ENCODE data around the gene LAPTM5.
A peak's percentile ranks its signal among the peaks of the same experiment; 100 is the strongest.

Gene LAPTM5

GRCh38 chr1:30727824-30728223 lies 29.8 kb downstream of the LAPTM5 start:
- no peak for DNase-seq

- no peak for DNase-seq
Observed at GRCh38 chr1:30726773-30727684, 30.5 kb downstream of the LAPTM5 start.

DNA sequence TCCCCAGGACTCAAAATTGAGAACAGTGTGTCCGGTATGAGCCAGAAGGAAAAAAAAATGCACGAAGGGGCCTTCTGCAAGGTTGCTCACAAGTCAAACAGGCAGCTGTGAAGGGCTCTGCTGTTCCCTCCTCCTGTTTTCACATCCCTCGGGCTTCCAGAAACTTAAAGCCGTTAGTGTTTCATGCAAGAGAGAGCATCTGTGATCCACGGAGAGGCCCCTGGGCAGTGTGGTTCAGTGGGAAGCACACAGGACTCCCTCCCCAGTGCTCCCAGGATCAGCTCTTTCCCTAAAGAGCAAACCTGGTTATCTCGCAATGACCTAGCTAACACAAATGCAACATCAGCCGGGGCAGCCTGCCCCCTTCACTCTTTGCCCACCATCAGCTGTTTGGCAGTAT lies 31.3 kb downstream of the LAPTM5 start:
- no peak for DNase-seq

GRCh38 chr1:30725450-30726095 lies 32.0 kb downstream of the LAPTM5 start:
- DNase-seq = no peak

GRCh38 chr1:30724655-30725421 lies 32.7 kb downstream of the LAPTM5 start:
- DNase-seq = no peak

DNA sequence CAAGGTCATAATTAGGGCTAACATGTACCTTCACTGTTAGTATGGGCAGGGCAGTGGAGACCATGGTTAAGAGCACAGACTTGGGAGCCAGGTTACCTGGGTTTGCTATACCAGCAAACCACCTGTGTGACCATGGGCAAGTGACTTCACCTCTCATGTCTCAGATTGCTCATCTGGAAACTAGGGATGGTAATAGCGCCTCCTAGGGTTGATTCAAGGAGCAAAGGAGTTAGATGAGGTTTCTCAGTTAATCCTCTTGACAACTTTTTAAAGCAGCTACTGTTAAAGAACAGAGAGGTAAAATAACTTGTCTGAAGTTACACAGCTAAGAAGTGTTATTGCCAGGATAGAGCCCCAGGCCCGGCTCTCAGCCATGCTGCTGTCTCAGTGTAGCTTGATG lies 33.4 kb downstream of the LAPTM5 start:
- no peak for DNase-seq

- no peak for DNase-seq
Observed at GRCh38 chr1:30723331-30723755, 34.2 kb downstream of the LAPTM5 start, which contains the start of gene MATN1. Gene MATN1, minus strand, starts transcription at chr1:30723585. Its CDS starts 34 bp downstream, at chr1:30723551.

DNA sequence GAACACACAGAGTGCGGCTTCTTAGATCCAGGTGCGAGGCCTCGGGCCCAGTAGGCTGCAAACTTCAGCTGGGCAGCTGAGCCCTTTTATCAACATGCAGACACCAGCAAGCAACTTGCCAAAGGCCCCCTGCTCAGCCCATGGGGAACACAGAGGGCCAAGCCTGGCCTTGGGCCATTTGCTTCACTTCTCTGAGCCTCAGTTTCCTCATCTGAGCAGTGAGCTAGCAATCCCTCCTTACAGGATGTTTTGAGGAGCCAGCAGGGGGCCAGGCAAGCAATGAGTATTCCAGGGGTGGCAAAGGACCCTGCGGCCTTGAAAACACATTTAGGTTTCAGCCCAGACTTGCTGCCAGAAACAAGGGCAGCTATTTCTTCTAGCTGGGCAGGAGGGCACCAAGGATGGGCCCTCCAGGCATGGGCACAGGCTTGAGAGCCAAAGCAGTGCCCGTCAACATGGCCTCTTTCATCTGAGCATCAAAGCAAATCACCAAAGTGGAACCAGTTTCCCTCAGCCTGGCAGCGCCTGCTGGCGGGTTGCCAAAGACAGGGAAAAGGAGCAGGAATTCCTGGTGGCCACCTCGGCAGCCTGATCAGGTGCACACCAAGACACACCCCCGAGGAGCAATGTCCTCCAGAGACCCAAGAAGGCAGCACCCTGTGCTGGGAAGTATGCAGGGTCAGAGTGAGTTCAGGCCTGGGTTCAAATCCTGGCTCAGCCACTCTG lies 35.6 kb downstream of the LAPTM5 start:
- no peak for DNase-seq

- DNase-seq = no peak
Observed at GRCh38 chr1:30721341-30721793, 36.2 kb downstream of the LAPTM5 start.

DNA sequence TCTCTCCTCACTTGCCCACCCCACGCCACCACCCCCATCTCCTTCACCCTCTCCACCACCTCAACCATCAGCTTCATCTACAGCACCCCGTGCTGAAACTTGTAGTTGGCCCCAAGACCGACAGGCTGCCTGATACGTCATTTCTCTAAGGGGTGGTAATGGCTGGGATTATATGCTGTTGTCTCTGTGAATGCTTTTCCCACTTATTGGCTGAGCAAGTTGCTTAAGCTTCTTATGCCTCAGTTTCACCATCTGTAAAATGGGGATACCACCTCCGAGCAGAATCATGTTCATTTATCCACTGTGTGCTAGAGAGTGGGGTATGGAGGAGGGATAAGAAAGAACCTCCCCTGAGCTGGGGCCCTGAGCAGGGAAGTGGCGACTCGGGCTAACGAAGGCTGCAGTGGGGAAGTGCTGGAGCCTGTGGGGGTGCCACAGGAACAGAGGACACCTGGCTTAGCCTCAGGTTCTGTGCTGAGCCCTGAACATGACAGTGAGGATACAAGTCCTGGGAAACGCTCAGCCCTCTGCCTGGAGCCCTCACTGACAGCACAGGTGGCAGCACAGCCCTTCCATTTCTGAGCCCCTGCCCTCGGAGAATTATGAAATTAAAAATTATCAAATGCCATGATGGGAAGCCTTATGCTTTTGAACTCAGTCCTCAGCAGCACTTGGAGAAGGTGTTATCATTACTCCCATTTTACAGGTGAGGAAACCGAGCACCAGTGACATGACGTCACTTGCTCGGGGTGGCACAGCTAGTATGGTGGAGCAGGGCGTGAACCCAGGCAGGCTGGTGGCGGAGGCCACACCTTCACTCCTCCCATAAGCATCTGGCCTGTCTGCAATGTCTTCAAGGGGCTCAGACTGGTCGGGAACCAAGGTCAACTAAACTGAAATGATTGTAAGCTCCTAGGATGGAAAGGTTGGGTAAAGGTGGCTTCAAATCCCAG lies 37.0 kb downstream of the LAPTM5 start:
- DNase-seq = no peak

DNA sequence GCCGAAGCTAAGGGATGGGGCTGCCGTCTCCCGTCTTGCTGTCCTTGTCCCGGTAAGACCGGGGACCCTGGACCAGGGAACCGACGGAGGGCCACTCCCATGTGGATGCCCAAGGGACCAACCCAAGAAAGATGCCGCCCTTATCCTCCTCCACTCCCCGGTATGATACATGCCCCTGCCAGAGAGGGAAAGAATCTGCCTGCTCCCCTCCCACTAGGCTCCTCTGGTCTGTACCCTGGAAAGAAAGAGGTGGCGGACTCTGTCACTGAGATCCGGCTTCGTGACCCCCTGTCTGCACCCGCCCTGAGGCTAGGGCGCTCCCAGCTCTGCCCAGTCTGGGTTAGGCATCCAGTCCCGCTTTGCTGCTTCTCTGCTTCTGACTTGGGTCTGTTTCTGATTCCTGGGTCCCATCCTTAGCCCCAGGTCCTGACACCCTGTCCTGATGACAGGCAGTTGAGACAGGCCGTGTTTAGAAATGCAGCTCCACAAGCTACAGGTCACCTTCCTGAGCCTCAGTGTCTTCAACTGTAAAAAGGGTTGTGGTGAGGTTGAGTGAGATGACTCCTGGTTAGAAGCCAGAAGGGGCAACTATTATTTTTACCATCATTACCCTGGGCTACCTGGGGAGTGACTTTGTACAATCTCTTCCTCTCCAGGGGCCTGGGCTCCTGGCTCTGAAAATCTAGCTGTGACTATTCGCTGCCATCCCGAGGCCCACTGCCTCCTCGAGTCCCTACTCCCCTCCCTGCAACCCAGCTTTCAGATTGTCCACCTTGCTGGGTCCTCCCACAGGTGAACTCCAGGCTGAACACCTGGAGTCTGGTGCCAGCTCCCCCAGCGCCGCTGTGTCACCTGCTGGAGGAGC lies 37.9 kb downstream of the LAPTM5 start:
- DNase-seq = peak in 1 of 6 experiments; percentile 56

- peak; percentile 73 to 97 (median 84) for DNase-seq
Observed at GRCh38 chr1:30718636-30719405, 38.8 kb downstream of the LAPTM5 start.

- DNase-seq = peak; percentile 98 to 100 (median 100)
Observed at GRCh38 chr1:30718091-30718635, 39.4 kb downstream of the LAPTM5 start.

GRCh38 chr1:30716646-30717045 lies 40.9 kb downstream of the LAPTM5 start:
- no peak for DNase-seq

GRCh38 chr1:30715886-30716285 lies 41.7 kb downstream of the LAPTM5 start:
- DNase-seq = no peak

- DNase-seq = no peak
Observed at GRCh38 chr1:30715216-30715615, 42.4 kb downstream of the LAPTM5 start.

- no peak for DNase-seq
Observed at GRCh38 chr1:30714536-30715090, 43.0 kb downstream of the LAPTM5 start.

DNA sequence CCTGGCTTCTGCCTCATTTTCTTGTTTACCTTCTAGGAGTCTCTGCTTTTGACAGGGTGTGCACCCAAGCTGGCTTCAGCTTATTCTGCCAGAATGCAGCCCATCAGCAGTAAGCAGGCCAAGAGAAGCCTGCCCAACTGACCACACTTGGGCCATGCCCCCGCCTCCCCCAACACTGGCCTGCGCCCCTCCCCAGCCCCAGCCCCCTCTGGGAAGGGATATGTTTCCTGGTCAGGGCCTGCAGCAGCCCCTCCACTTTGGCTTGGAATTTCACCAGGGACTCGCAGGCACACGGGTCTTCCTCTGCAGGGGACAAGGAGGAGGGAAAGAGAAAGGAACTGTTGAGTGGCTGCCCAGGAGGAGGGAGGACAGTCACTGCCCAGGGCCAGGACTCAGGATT lies 43.5 kb downstream of the LAPTM5 start:
- DNase-seq = no peak

DNA sequence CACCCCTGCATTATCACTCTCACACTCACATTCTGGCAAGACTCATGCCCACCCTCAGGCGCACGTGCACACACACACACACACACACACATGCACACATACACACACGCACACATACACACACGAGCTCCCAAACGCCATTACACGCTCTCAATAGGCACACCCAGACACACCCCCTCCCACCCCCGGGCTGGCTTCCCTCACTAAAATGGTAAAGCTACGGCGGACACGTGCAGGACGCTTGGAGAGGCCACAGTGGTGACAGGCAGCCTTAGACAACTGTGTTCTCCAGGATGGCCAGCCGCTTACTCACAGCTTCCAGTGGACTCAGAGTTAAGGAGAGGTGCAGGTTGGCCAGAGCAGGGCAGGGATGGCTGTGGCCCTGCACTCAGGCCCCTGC lies 44.3 kb downstream of the LAPTM5 start:
- no peak for DNase-seq
